ENCODE data around the gene ADGRE1. TPM values are rescaled to one million over a fixed set of nuclear protein-coding genes. Genes with fewer than 3 reads are reported as not detected.
A peak's percentile ranks its signal among the peaks of the same experiment; 100 is the strongest.

Gene ADGRE1
- total RNA-seq, 2 donors from 2014 or later: not detected

GRCh38 chr19:6861683-6862286 lies 25.6 kb upstream of the ADGRE1 start:
- Mint-ChIP-seq H3K36me3 (ENCODE audit: low read depth) (no peaks in the 10 kb centered on the region), H3K27ac (no peak overlapping the region), H3K4me3 (no peak overlapping the region), H3K27me3 (ENCODE audit: insufficient read depth) (peaks cover under 1% of the 10 kb centered on the region), H3K4me1 (no peaks in the 10 kb centered on the region), H3K9me3 (no peaks in the 10 kb centered on the region)
- no peak for DNase-seq
- H3K27me3 ChIP-seq (ENCODE audit: control insufficient read depth, insufficient read depth, low read length, poor library complexity, severe bottlenecking): no peaks in the 10 kb centered on the region
- no peak overlapping the region for H3K27ac ChIP-seq (ENCODE audit: low read depth, low read length)
- no peak overlapping the region for H3K4me3 ChIP-seq (ENCODE audit: low read length)
- 67 to 88% methylated on average over 3 to 10 of the region's 10 CpGs for WGBS, 2 experiments (ENCODE audit: insufficient coverage in 1 of 2, insufficient read length in 1 of 2)
- no peak overlapping the region for H3K9ac ChIP-seq (ENCODE audit: extremely low read depth, low read length, poor library complexity, severe bottlenecking)
- no peaks in the 10 kb centered on the region for H3K36me3 ChIP-seq (ENCODE audit: control insufficient read depth, insufficient read depth, low read length)
- H3K4me1 ChIP-seq (ENCODE audit: control insufficient read depth, insufficient read depth, low read length): no peaks in the 10 kb centered on the region
- no peak for TF ChIP-seq CTCF (conservative IDR thresholded peaks at IDR 0.05)
- H3K9me3 ChIP-seq (ENCODE audit: control insufficient read depth, low read length): no peaks in the 10 kb centered on the region

GRCh38 chr19:6862673-6863078 lies 24.7 kb upstream of the ADGRE1 start:
- H3K9ac ChIP-seq (ENCODE audit: extremely low read depth, low read length, poor library complexity, severe bottlenecking): no peak overlapping the region
- H3K27ac ChIP-seq (ENCODE audit: low read depth, low read length): no peak overlapping the region
- Mint-ChIP-seq H3K4me3 (peak overlapping the region; percentile 35), H3K27ac (peak overlapping the region; percentile 9), H3K9me3 (no peaks in the 10 kb centered on the region), H3K27me3 (ENCODE audit: insufficient read depth) (peaks cover 3% of the 10 kb centered on the region), H3K36me3 (ENCODE audit: low read depth) (no peaks in the 10 kb centered on the region), H3K4me1 (no peaks in the 10 kb centered on the region)
- H3K9me3 ChIP-seq (ENCODE audit: control insufficient read depth, low read length): peaks cover 8% of the 10 kb centered on the region
- peak; percentile 87 for TF ChIP-seq CTCF (conservative IDR thresholded peaks at IDR 0.05)
- WGBS, 2 experiments (ENCODE audit: insufficient coverage in 1 of 2, insufficient read length in 1 of 2): 8 to 13% methylated on average over 7 to 16 of the region's 16 CpGs
- DNase-seq: peak; percentile 97
- no peak overlapping the region for H3K4me3 ChIP-seq (ENCODE audit: low read length)
- no peaks in the 10 kb centered on the region for H3K36me3 ChIP-seq (ENCODE audit: control insufficient read depth, insufficient read depth, low read length)
- no peaks in the 10 kb centered on the region for H3K4me1 ChIP-seq (ENCODE audit: control insufficient read depth, insufficient read depth, low read length)
- H3K27me3 ChIP-seq (ENCODE audit: control insufficient read depth, insufficient read depth, low read length, poor library complexity, severe bottlenecking): no peaks in the 10 kb centered on the region

DNA sequence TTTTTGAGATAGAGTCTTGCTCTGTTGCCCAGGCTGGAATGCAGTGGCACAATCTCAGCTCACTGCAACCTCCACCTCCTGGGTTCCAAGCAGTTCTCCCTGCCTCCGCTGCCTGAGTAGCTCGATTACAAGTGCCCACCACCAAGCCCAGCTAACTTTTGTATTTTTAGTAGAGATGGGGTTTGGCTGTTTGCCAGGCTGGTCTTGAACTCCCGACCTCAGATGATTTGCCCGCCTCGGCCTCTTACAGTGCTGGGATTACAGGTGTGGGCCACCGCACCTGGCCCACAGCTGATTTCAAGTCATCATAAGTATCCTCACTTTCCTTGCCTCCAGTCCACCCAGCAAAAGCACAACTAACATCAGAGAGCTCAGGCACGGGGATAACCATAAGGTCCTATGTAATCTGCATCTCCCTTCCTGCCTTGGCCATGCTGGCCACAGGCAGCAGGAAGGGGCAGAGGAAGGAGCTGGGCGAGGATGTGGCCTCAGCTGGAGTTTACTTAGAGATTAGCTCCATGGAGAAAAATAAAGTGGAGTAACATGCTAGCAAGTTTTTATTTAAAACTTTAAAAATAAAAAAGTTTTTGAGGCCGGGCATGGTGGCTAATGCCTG lies 22.9 kb upstream of the ADGRE1 start:
- Histone ChIP-seq H3K27ac (ENCODE audit: low read depth, low read length) (no peak overlapping the region), H3K4me1 (ENCODE audit: control insufficient read depth, insufficient read depth, low read length) (no peaks in the 10 kb centered on the region), H3K9me3 (ENCODE audit: control insufficient read depth, low read length) (peaks cover 16% of the 10 kb centered on the region), H3K27me3 (ENCODE audit: control insufficient read depth, insufficient read depth, low read length, poor library complexity, severe bottlenecking) (no peaks in the 10 kb centered on the region), H3K4me3 (ENCODE audit: low read length) (no peak overlapping the region), H3K36me3 (ENCODE audit: control insufficient read depth, insufficient read depth, low read length) (no peaks in the 10 kb centered on the region), H3K9ac (ENCODE audit: extremely low read depth, low read length, poor library complexity, severe bottlenecking) (no peak overlapping the region)
- DNase-seq: no peak
- H3K27me3 Mint-ChIP-seq (ENCODE audit: insufficient read depth): peaks cover 3% of the 10 kb centered on the region
- no peaks in the 10 kb centered on the region for H3K36me3 Mint-ChIP-seq (ENCODE audit: low read depth)
- no peak overlapping the region for H3K4me3 Mint-ChIP-seq
- TF ChIP-seq CTCF (conservative IDR thresholded peaks at IDR 0.05): no peak
- H3K9me3 Mint-ChIP-seq: no peaks in the 10 kb centered on the region
- WGBS, 2 experiments (ENCODE audit: insufficient coverage in 1 of 2, insufficient read length in 1 of 2): 80 to 84% methylated on average over 7 to 8 of the region's 9 CpGs
- H3K4me1 Mint-ChIP-seq: no peaks in the 10 kb centered on the region
- no peak overlapping the region for H3K27ac Mint-ChIP-seq
